GM23338 (cell line): Measurements from ENCODE around the gene OCA2. TPM values are rescaled to one million over a fixed set of nuclear protein-coding genes. Genes with fewer than 3 reads are reported as not detected.

Experiments
- ATAC-seq: fragments of 200-7000 bp; cut with Tn5 transposase; 3 replicates; pipeline ENCODE4 v1.9.1; 2020
- DNase-seq: peaks from one replicate; pipeline ENCODE4 v3.0.0-alpha.2; 2015; ENCODE audit warnings: low spot score
- H2AFZ ChIP-seq: fragments of 200-600 bp; sonication (generic); 2 replicates; pipeline ENCODE4 v1.8.0; 2016; ENCODE audit warnings: antibody characterized with exemption, mild to moderate bottlenecking, moderate library complexity
- H3F3A ChIP-seq: fragments of 200-600 bp; sonication (generic); replicated peaks from 2 replicates; pipeline ENCODE4 v1.8.0; 2017; ENCODE audit warnings: antibody characterized with exemption, mixed run types, low read depth
- H3K27ac ChIP-seq: fragments of 200-600 bp; sonication (generic); 2 replicates; pipeline ENCODE4 v1.6.1; 2016; ENCODE audit warnings: low read depth
- H3K27me3 ChIP-seq: fragments of 200-600 bp; sonication (generic); 2 replicates; pipeline ENCODE4 v1.8.0; 2016; ENCODE audit warnings: mild to moderate bottlenecking, mixed run types, moderate library complexity; ENCODE audit not compliant: insufficient read depth
- H3K36me3 ChIP-seq: fragments of 200-600 bp; sonication (generic); 2 replicates; pipeline ENCODE4 v1.8.0; 2016; ENCODE audit warnings: mild to moderate bottlenecking; ENCODE audit not compliant: insufficient read depth
- H3K4me1 ChIP-seq: fragments of 200-600 bp; sonication (generic); 2 replicates; pipeline ENCODE4 v1.8.0; 2016; ENCODE audit warnings: mild to moderate bottlenecking, moderate library complexity; ENCODE audit not compliant: insufficient read depth
- H3K4me2 ChIP-seq: fragments of 200-600 bp; sonication (generic); 2 replicates; pipeline ENCODE4 v1.7.1; 2017; ENCODE audit warnings: mixed run types
- H3K4me3 ChIP-seq: fragments of 200-600 bp; sonication (generic); 2 replicates; pipeline ENCODE4 v1.6.1; 2016; ENCODE audit warnings: mixed run types
- H3K79me2 ChIP-seq: fragments of 200-600 bp; sonication (generic); replicated peaks from 2 replicates; pipeline ENCODE4 v1.8.0; 2017; ENCODE audit warnings: mild to moderate bottlenecking; ENCODE audit not compliant: insufficient read depth
- H3K9me2 ChIP-seq: fragments of 200-600 bp; sonication (generic); 2 replicates; pipeline ENCODE4 v1.8.0; 2017; ENCODE audit not compliant: insufficient read depth
- H4K20me1 ChIP-seq: fragments of 200-600 bp; sonication (generic); replicated peaks from 2 replicates; pipeline ENCODE4 v1.8.0; 2017; ENCODE audit warnings: mild to moderate bottlenecking; ENCODE audit not compliant: insufficient read depth
- H3K27ac Mint-ChIP-seq: 2 replicates; pipeline ENCODE4 v1.8.0; 2020; ENCODE audit warnings: inconsistent platforms, mild to moderate bottlenecking, moderate library complexity, mixed read lengths
- H3K27me3 Mint-ChIP-seq: 3 replicates; pipeline ENCODE4 v1.8.0; 2022; ENCODE audit warnings: low read depth, mild to moderate bottlenecking, moderate library complexity, mixed read lengths, inconsistent platforms; ENCODE audit not compliant: insufficient read depth, poor library complexity
- H3K36me3 Mint-ChIP-seq: 3 replicates; pipeline ENCODE4 v1.8.0; 2021; ENCODE audit warnings: low read depth, mild to moderate bottlenecking, inconsistent platforms, moderate library complexity, mixed read lengths
- H3K4me1 Mint-ChIP-seq: 3 replicates; pipeline ENCODE4 v1.8.0; 2020; ENCODE audit warnings: mild to moderate bottlenecking, inconsistent platforms, mixed read lengths
- H3K4me3 Mint-ChIP-seq: 3 replicates; pipeline ENCODE4 v1.8.0; 2021; ENCODE audit warnings: moderate library complexity, mild to moderate bottlenecking, inconsistent platforms, mixed read lengths
- H3K9me3 Mint-ChIP-seq: 3 replicates; pipeline ENCODE4 v1.8.0; 2020; ENCODE audit warnings: moderate library complexity, mild to moderate bottlenecking, inconsistent platforms, mixed read lengths
- CREB1 ChIP-seq: fragments of 250-450 bp; sonication (Bioruptor Pico); IDR thresholded peaks from 2 replicates; pipeline ENCODE4 v1.5.0; 2020; ENCODE audit warnings: low read depth, mild to moderate bottlenecking, moderate library complexity
- EZH2 ChIP-seq: fragments of 200-600 bp; sonication (generic); IDR thresholded peaks from one replicate; pipeline ENCODE4 v1.8.0; 2017; ENCODE audit warnings: antibody characterized with exemption, mild to moderate bottlenecking, low read depth; ENCODE audit not compliant: unreplicated experiment
- JUNB ChIP-seq: IDR thresholded peaks from one replicate; pipeline ENCODE4 v1.6.1; 2016; ENCODE audit warnings: antibody characterized with exemption; ENCODE audit not compliant: unreplicated experiment
- NANOG ChIP-seq: IDR thresholded peaks from 2 replicates; pipeline ENCODE4 v1.6.1; 2016; ENCODE audit warnings: antibody characterized with exemption, borderline replicate concordance
- POLR2AphosphoS5 ChIP-seq: IDR thresholded peaks from 2 replicates; pipeline ENCODE4 v1.6.1; 2016; ENCODE audit warnings: antibody characterized with exemption, low read depth
- STAT1 ChIP-seq: IDR thresholded peaks from one replicate; pipeline ENCODE4 v1.6.1; 2016; ENCODE audit warnings: antibody characterized with exemption; ENCODE audit not compliant: unreplicated experiment
- ZNF114 ChIP-seq: fragments of 250-450 bp; sonication (Bioruptor Pico); IDR thresholded peaks from 2 replicates; pipeline ENCODE4 v1.5.0; 2020; ENCODE audit warnings: mild to moderate bottlenecking, moderate library complexity
- ZNF331 ChIP-seq: fragments of 250-450 bp; sonication (Bioruptor Pico); IDR thresholded peaks from 2 replicates; pipeline ENCODE4 v1.5.0; 2020; ENCODE audit warnings: low read depth, mild to moderate bottlenecking, moderate library complexity
- polyA plus RNA-seq: library from polyadenylated mRNA; unstranded; fragments of >200 nt; fragmentation: Nextera tagmentation; extraction: Ambion mirVana; gene quantifications from 2 replicates; pipeline ENCODE4 v1.2.1, GENCODE V29; 2016
- total RNA-seq: library from RNA; depleted of rRNA; stranded (reverse); fragments of >200 nt; shearing (Covaris generic); gene quantifications from 2 replicates; pipeline ENCODE4 v1.2.3, GENCODE V29; 2014
- TF ChIP-seq, protein P1 (sequence below): fragments of 250-450 bp; sonication (Bioruptor Pico); IDR thresholded peaks from 2 replicates; pipeline ENCODE4 v1.5.0; 2020; ENCODE audit warnings: mild to moderate bottlenecking, moderate library complexity
- TF ChIP-seq, protein P2 (sequence below), 2 experiments: fragments of 200-600 bp in 1 of 2; sonication (generic) in 1 of 2; conservative IDR thresholded peaks; 2 replicates each; pipeline versions ENCODE4 v1.5.1 to v1.6.1; 2016 to 2017; ENCODE audit warnings: antibody characterized with exemption in 2 of 2, low read depth in 2 of 2, mild to moderate bottlenecking in 2 of 2, moderate library complexity in 1 of 2
- TF ChIP-seq, protein P3 (sequence below): IDR thresholded peaks from 2 replicates; pipeline ENCODE4 v1.6.1; 2016; ENCODE audit warnings: antibody characterized with exemption

OCA2 gene
- total and polyA plus RNA-seq, 2 experiments from 2014 or later, result 0.40 to 0.69 TPM

DNA sequence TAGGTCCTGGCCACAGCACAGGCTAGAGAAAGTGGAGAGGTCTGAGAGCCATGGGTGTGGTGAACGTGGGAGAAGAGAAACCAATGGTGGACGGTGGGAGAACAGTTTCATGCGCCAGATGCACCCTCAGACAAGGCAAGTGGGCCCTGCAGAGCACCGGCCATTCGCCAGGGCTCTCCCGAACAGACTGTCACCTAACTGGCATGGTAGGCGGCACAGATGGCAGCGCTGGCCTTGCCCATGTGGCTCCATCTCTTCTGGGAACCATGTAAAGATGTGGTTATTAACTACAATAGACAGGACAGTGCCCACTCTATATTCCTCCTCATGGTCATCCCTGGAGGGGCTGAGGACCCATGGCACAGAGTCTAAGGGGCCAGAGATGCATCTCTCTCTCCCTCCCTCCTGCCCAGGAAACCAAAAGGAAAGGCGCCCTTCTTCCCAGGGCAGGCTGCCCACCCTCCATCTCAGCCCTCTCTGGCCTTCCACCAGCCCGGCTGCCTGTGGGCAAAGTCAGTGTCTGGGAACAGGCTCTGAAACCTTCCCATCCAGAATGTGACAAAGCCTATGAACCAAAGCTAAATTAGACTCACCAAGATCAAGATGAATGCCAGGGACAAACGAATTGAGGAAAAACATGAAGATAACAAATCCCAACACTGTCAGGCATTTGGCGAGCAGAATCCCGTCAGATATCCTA is 147.8 kb downstream of the OCA2 start:
- Histone ChIP-seq H3K36me3 (no peaks in the 10 kb centered on the region), H3F3A (no peaks in the 10 kb centered on the region), H3K4me1 (no peaks in the 10 kb centered on the region), H3K4me3 (no peak overlapping the region), H3K79me2 (no peaks in the 10 kb centered on the region), H4K20me1 (no peaks in the 10 kb centered on the region), H2AFZ (no peak overlapping the region), H3K27me3 (no peaks in the 10 kb centered on the region), H3K4me2 (no peak overlapping the region), H3K9me2 (no peaks in the 10 kb centered on the region), H3K27ac (no peak overlapping the region)
- Mint-ChIP-seq H3K27me3 (peaks cover 4% of the 10 kb centered on the region), H3K4me3 (no peak overlapping the region), H3K9me3 (no peaks in the 10 kb centered on the region; the same call in 2 of the 3 replicates), H3K4me1 (no peaks in the 10 kb centered on the region), H3K27ac (no peak overlapping the region), H3K36me3 (no peaks in the 10 kb centered on the region; the same call in 2 of the 3 replicates)
- DNase-seq (no peak), ATAC-seq (no peak)
- TF ChIP-seq, protein P1, sequence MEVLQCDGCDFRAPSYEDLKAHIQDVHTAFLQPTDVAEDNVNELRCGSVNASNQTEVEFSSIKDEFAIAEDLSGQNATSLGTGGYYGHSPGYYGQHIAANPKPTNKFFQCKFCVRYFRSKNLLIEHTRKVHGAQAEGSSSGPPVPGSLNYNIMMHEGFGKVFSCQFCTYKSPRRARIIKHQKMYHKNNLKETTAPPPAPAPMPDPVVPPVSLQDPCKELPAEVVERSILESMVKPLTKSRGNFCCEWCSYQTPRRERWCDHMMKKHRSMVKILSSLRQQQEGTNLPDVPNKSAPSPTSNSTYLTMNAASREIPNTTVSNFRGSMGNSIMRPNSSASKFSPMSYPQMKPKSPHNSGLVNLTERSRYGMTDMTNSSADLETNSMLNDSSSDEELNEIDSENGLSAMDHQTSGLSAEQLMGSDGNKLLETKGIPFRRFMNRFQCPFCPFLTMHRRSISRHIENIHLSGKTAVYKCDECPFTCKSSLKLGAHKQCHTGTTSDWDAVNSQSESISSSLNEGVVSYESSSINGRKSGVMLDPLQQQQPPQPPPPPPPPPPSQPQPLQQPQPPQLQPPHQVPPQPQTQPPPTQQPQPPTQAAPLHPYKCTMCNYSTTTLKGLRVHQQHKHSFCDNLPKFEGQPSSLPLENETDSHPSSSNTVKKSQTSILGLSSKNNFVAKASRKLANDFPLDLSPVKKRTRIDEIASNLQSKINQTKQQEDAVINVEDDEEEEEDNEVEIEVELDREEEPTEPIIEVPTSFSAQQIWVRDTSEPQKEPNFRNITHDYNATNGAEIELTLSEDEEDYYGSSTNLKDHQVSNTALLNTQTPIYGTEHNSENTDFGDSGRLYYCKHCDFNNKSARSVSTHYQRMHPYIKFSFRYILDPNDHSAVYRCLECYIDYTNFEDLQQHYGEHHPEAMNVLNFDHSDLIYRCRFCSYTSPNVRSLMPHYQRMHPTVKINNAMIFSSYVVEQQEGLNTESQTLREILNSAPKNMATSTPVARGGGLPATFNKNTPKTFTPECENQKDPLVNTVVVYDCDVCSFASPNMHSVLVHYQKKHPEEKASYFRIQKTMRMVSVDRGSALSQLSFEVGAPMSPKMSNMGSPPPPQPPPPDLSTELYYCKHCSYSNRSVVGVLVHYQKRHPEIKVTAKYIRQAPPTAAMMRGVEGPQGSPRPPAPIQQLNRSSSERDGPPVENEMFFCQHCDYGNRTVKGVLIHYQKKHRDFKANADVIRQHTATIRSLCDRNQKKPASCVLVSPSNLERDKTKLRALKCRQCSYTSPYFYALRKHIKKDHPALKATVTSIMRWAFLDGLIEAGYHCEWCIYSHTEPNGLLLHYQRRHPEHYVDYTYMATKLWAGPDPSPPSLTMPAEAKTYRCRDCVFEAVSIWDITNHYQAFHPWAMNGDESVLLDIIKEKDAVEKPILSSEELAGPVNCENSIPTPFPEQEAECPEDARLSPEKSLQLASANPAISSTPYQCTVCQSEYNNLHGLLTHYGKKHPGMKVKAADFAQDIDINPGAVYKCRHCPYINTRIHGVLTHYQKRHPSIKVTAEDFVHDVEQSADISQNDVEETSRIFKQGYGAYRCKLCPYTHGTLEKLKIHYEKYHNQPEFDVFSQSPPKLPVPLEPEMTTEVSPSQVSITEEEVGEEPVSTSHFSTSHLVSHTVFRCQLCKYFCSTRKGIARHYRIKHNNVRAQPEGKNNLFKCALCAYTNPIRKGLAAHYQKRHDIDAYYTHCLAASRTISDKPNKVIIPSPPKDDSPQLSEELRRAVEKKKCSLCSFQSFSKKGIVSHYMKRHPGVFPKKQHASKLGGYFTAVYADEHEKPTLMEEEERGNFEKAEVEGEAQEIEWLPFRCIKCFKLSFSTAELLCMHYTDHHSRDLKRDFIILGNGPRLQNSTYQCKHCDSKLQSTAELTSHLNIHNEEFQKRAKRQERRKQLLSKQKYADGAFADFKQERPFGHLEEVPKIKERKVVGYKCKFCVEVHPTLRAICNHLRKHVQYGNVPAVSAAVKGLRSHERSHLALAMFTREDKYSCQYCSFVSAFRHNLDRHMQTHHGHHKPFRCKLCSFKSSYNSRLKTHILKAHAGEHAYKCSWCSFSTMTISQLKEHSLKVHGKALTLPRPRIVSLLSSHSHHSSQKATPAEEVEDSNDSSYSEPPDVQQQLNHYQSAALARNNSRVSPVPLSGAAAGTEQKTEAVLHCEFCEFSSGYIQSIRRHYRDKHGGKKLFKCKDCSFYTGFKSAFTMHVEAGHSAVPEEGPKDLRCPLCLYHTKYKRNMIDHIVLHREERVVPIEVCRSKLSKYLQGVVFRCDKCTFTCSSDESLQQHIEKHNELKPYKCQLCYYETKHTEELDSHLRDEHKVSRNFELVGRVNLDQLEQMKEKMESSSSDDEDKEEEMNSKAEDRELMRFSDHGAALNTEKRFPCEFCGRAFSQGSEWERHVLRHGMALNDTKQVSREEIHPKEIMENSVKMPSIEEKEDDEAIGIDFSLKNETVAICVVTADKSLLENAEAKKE (CRISPR knock-in tag), result no peak
- no peak for TF ChIP-seq NANOG
- TF ChIP-seq, protein P2, sequence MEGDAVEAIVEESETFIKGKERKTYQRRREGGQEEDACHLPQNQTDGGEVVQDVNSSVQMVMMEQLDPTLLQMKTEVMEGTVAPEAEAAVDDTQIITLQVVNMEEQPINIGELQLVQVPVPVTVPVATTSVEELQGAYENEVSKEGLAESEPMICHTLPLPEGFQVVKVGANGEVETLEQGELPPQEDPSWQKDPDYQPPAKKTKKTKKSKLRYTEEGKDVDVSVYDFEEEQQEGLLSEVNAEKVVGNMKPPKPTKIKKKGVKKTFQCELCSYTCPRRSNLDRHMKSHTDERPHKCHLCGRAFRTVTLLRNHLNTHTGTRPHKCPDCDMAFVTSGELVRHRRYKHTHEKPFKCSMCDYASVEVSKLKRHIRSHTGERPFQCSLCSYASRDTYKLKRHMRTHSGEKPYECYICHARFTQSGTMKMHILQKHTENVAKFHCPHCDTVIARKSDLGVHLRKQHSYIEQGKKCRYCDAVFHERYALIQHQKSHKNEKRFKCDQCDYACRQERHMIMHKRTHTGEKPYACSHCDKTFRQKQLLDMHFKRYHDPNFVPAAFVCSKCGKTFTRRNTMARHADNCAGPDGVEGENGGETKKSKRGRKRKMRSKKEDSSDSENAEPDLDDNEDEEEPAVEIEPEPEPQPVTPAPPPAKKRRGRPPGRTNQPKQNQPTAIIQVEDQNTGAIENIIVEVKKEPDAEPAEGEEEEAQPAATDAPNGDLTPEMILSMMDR (conservative IDR thresholded peaks at IDR 0.05; ENCODE audit: low read depth in 2 of 2), result no peak
- no peak for TF ChIP-seq POLR2AphosphoS5
- TF ChIP-seq CREB1, result no peak
- TF ChIP-seq STAT1, result no peak
- TF ChIP-seq JUNB, result no peak
- no peak for TF ChIP-seq EZH2
- TF ChIP-seq, protein P3, sequence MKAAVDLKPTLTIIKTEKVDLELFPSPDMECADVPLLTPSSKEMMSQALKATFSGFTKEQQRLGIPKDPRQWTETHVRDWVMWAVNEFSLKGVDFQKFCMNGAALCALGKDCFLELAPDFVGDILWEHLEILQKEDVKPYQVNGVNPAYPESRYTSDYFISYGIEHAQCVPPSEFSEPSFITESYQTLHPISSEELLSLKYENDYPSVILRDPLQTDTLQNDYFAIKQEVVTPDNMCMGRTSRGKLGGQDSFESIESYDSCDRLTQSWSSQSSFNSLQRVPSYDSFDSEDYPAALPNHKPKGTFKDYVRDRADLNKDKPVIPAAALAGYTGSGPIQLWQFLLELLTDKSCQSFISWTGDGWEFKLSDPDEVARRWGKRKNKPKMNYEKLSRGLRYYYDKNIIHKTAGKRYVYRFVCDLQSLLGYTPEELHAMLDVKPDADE, result no peak
- no peak for TF ChIP-seq ZNF114
- no peak for TF ChIP-seq ZNF331
